ENCODE data around the gene TAOK1. TPM values are rescaled to one million over a fixed set of nuclear protein-coding genes. Genes with fewer than 3 reads are reported as not detected.

TAOK1 gene
- total and polyA plus RNA-seq, 10 of the 15 experiments (the other 5 are each of a cell fraction or from before 2014, with no cell fraction given) = 2.0 to 27.1 (median 11.8) TPM

DNA sequence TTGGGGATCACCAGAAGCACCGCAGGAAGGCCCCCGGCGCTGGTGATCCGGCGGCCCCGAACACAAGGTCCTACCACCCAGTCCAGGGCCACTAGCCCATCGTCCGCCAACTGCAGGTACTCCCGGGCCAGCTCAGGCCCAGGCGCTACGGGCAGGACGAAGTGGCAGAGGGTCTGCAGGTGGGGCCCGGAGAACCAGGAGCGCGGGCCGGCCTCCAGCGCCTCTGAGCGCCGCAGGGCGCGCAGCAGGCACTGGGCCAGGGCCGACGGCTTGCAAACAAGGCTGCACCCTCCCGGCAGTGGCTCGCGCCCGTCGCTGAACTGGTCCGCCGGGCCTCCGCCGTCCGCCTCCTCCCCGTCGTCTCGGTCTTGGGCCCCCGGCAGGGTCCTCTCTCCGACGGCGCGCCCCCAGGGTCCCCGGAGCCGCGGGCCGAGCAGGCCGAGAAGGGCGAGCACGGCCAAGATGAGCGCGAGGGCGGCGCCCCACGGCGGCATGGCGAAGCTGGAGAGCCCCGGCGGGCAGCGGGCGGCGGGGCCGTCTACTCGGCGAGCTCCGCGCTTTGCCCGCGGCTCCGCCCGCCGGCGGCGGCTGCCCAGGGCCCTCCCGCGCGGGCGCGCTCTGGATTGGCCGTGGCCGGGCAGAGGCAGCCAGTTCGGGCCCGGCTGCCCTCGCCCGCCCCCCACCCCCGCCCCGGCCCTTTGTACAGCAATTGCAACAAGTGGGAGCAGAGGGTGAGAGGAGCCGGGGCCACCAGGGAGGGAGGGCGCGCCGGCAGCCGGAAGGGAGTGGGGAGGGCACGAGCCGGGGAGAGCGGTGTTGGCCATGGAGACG lies 176.5 kb downstream of the TAOK1 start, which contains the start of gene ABHD15 (continued):
- TF ChIP-seq NFIC (IDR thresholded peaks at IDR 0.05; ENCODE audit: low read depth, low read length) (no peak), EGR1 (IDR thresholded peaks at IDR 0.05; ENCODE audit: borderline replicate concordance in 1 of 2, low read depth in 2 of 2, low read length in 2 of 2) (0 out of 3 replicates have a peak, but pooled peaks of 1 of the 2 experiments have one; percentile 2), ESRRA (IDR thresholded peaks at IDR 0.05; ENCODE audit: low read length) (no peak)
- TF ChIP-seq, protein P1, sequence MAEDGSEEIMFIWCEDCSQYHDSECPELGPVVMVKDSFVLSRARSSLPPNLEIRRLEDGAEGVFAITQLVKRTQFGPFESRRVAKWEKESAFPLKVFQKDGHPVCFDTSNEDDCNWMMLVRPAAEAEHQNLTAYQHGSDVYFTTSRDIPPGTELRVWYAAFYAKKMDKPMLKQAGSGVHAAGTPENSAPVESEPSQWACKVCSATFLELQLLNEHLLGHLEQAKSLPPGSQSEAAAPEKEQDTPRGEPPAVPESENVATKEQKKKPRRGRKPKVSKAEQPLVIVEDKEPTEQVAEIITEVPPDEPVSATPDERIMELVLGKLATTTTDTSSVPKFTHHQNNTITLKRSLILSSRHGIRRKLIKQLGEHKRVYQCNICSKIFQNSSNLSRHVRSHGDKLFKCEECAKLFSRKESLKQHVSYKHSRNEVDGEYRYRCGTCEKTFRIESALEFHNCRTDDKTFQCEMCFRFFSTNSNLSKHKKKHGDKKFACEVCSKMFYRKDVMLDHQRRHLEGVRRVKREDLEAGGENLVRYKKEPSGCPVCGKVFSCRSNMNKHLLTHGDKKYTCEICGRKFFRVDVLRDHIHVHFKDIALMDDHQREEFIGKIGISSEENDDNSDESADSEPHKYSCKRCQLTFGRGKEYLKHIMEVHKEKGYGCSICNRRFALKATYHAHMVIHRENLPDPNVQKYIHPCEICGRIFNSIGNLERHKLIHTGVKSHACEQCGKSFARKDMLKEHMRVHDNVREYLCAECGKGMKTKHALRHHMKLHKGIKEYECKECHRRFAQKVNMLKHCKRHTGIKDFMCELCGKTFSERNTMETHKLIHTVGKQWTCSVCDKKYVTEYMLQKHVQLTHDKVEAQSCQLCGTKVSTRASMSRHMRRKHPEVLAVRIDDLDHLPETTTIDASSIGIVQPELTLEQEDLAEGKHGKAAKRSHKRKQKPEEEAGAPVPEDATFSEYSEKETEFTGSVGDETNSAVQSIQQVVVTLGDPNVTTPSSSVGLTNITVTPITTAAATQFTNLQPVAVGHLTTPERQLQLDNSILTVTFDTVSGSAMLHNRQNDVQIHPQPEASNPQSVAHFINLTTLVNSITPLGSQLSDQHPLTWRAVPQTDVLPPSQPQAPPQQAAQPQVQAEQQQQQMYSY (CRISPR knock-in tag; IDR thresholded peaks at IDR 0.05) = no peak

DNA sequence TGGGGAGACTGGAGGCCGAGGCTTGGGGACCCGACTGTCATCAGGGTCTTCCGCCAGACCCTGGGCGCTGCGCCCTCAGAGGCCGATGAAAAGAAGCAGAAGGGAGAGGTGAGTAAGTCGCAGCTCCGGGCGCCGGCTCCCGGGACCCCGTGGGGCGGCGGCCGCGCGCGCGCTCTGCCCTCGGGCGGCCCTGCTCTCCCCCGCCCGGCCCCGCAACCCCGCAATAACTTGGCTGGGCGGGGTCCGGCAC lies 177.1 kb downstream of the TAOK1 start:
- intact Hi-C loops (cut with micrococcal nuclease; ENCODE audit: unreplicated experiment) (no loop called here), in situ Hi-C loops (cut with MboI) (no loop called here)
- no TSS peak for BruUV-seq (replicated peaks)
- H2AFZ ChIP-seq (ENCODE audit: control insufficient read depth, low read depth, low read length) = peak overlapping the region; percentile 97
- H3K9me3 ChIP-seq (replicated peaks; ENCODE audit: control insufficient read depth, insufficient read depth, low read length) = no peaks in the 10 kb centered on the region
- H3K4me2 ChIP-seq (ENCODE audit: control insufficient read depth, insufficient read depth) = peak overlapping the region; percentile 97
- DNase-seq (ENCODE audit: low read depth, low spot score) = no peak
- ChIA-PET RAD21 (ENCODE audit: unreplicated experiment) (interaction anchor here (1.6 to 3.9 kb wide), 3 partner anchors 14 to 198 kb away, joined by 6 to 20 read pairs (median 9); no protein-coding TSS in a partner anchor), POLR2A (interaction anchor here (1.1 to 1.4 kb wide), 2 partner anchors 51 to 155 kb away, joined by 3 to 6 read pairs; no protein-coding TSS in a partner anchor), CTCF (interaction anchor here (1.2 to 3.5 kb wide), 5 partner anchors 10 to 197 kb away, joined by 3 to 21 read pairs (median 8); no protein-coding TSS in a partner anchor), SMC1A (ENCODE audit: uncharacterized antibody, unreplicated experiment) (interaction anchor here (0.6 kb wide), 1 partner anchor 14 kb away, joined by 3 read pairs; no protein-coding TSS in a partner anchor)
- peaks cover 7% of the 10 kb centered on the region; the same call in 1 of the 2 replicates for H3K79me2 ChIP-seq (ENCODE audit: control insufficient read depth, insufficient read depth, low read length)
- peak overlapping the region; percentile 96 for H3K4me3 ChIP-seq
- FAIRE-seq = no peak
- H4K20me1 ChIP-seq (ENCODE audit: control insufficient read depth, insufficient read depth) = no peaks in the 10 kb centered on the region
- TF ChIP-seq SREBF1 (IDR thresholded peaks at IDR 0.05; ENCODE audit: low read length) (no peak), ETV6 (conservative IDR thresholded peaks at IDR 0.05 in 1 of 2, IDR thresholded peaks at IDR 0.05 in 1 of 2; ENCODE audit: borderline replicate concordance in 1 of 2, low read depth in 1 of 2) (no peak), NFIC (IDR thresholded peaks at IDR 0.05; ENCODE audit: low read depth, low read length) (no peak), STAT3 (IDR thresholded peaks at IDR 0.05; ENCODE audit: low read depth, low read length) (no peak)
- under 1% methylated on average over 19 of the region's 27 CpGs for WGBS (ENCODE audit: insufficient coverage, insufficient replicate concordance, low lambda C conversion rate, missing lambda C conversion rate)
- H3K36me3 ChIP-seq (ENCODE audit: control insufficient read depth in 2 of 2, insufficient read depth in 2 of 2, low read length in 1 of 2) = peaks cover 1 to 2% of the 10 kb centered on the region in 2 experiments; a peak in 3 of 4 replicates
- peaks cover 4% of the 10 kb centered on the region; the same call in 1 of the 2 replicates for H3K4me1 ChIP-seq (ENCODE audit: control insufficient read depth, insufficient read depth, low read length)
- ATAC-seq = peak; percentile 11
- no peaks in the 10 kb centered on the region for H3K27me3 ChIP-seq (replicated peaks in 1 of 2; ENCODE audit: control insufficient read depth in 2 of 2, insufficient read depth in 2 of 2, low read length in 1 of 2)
- peak overlapping the region; percentile 76; the same call in 1 of the 2 replicates for H3K9ac ChIP-seq (ENCODE audit: control insufficient read depth, insufficient read depth, low read length)
- peak overlapping the region; percentile 81; the same call in 1 of the 2 replicates for H3K27ac ChIP-seq (ENCODE audit: control insufficient read depth, insufficient read depth)

Measured in GM12878 (cell line).